ENCODE data around the gene RAB11FIP4.

The RAB11FIP4 gene

DNA sequence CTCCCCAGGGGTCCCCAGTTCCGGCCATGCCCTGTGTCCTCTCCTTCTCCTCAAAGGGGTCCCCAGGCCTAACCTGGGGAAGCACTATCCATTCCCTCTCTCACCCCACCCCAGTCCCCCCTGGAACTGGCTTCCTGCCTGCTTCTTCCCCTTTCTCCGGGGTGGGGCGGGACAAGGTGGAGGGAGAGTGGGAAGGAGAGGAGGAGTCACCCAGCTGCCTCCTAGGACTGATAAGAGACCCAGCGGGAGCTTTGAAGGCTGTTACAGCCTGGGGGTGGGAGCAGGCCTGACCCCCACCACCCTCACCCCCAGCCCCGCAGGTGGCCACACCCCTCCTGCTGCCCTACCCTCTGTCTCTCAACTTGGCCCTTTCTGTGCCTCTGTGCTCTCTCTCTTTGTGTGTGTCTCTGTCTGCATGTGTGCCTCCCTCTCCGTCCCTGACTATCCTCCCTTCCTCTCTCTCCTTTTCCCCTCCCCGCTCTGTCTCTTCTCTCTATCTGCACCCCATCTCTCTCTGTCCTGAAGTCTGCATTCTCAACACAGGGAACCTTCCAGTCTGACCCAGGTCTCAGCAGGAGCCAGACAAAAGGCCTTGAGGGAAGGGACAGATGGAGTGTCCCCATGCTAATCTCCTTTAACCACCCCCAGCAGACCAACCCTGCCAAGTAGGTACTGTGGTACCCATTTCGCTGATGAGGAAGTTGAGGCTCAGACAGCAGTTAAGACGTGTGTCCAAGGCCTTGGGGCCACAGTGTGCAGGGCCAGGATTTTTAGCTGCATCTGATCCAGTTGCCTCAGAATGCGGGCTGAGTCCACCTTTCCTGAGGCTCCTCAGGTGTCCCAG lies 66.1 kb downstream of the RAB11FIP4 start:
- DNase-seq (ENCODE audit: low read depth in 2 of 2): no peak

DNA sequence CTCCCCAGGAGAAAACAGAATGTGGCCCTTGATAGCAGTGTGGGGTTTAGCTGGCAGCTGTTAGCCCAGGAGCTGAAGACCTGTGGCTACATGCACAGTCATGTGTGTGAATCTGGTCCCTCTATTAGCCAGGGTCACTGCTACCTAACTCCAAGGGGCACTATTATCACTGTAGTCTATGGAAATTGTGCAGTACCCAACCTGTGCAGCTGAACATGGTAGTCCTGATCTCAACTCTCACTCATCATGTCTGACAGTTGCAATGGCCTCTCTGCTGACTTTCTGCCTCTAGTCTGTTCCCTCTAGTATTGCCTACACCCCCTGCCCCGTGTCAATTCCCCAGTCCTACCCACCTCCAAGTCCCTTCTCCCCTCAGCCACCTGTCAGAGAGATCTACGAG lies 67.4 kb downstream of the RAB11FIP4 start:
- no peak for DNase-seq (ENCODE audit: low read depth in 2 of 2)

DNA sequence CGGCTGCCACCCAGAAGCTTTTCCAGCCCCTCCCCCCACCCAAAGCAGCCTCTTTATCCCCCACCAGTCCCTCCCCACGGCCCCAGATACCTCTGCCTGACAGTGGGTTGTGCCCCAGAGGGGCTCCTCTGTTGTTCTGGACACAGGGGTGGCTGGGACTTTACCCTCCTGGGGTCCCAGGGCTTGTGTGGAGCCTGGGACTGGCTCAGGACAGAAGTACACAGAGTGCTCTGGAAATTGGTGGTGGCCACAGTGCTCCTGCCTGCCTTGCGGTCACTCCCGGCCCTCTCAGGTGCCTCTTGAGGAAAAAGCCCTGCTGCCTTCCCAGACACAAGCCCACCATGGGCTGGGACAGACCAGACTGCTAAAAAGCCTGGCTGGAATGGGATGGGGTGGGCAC lies 68.2 kb downstream of the RAB11FIP4 start:
- DNase-seq (ENCODE audit: low read depth in 2 of 2): no peak

DNA sequence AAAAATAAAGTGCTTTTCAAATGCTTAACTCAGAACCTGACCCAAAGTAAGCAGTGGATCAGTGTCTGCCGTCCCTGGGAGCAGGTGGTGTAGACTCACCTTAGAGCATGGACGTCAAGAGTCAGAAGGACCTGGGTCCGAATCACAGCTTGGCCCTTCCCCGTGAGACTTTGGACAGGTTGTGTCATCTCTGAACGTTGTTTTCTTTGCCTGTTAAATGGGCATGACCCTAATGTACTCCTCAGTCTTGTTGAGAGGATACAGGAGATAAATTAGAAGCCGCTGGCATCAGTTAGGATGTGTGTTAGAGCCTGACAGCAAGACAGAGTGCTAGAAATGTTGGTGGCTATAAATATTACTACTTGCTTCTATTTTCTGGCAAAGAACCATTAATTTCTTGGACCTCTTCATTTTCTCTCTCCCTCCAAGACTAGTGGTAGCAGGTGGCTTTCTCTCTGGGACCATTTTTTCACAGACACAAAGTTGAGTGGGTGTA lies 68.8 kb downstream of the RAB11FIP4 start:
- no peak for DNase-seq (ENCODE audit: low read depth in 2 of 2)

DNA sequence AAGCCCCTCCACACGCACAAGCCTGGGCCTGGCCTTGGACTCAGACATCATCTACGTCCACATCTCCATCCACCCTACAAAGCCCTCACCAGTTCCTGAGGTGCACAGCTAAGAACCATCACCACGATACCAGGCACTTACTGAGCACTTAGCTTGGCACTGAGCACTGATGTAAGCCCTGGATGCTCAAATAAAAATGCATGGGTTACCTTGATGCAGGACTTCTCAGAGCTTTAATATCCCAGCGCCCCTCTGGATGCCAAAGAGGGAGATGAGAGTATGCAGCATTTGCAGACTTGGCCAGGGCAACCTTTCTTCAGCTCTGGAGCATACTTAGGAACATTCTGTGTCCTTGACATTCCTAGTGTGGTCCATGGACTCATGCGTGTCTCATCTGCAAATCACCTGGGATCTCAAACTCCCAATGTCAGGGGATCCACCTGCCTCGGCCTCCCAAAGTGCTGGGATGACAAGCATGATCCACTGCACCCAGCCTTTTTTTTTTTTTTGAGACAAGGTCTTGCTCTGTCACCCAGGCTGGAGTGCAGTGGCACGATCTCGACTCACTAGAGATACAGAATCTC lies 69.8 kb downstream of the RAB11FIP4 start:
- no peak for DNase-seq (ENCODE audit: low read depth in 2 of 2)

DNA sequence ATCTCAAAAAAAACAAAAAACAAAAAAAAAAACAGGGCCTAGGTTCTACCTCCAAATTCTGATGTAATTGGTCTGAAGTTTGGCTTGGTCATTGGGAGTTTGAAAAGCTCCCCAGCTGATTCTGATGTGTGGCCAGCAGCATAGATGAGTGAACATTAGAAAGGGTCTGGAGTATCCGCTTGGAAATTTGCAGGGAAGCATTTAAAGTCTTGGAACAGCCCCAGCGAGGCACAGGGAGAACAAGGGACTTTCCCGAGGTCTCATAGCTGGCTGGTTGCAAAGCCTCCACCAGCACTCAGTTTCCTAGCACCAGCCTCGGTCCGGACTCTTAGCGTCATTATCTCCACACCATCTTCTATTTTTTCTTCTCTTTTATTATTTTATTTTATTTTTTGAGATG lies 70.8 kb downstream of the RAB11FIP4 start:
- DNase-seq (ENCODE audit: low read depth in 2 of 2): no peak

DNA sequence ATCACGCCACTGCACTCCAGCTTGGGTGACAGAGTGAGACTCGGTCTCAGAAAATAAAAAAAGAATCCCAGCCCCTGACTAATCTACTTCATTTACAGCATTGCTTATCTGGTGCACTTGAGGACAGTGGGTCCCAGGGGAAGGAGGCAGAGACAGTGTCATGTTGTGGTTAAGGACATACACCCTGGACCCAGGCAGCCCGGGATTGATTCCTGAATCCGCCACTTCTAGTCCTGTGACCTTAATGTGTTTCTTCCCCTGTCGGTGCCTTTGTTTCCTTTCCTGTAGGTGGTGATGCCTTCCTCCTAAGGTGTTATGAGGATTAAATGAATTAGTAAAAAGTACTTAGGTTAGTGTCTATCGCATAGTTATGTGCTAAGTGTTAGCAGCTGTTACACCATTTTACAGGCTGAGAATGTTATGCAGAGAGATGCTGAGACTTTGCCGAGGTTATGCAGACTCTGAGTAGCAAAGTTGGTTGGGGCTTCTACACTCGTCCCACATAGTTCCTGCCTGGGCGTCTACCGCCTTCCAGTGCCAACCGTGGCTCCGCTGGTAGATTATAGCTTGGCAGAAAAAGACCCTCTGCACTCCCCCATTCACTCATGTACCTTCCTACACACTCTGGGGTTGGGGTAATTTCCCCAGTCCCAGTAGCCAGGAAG lies 74.8 kb downstream of the RAB11FIP4 start:
- DNase-seq (ENCODE audit: low read depth in 2 of 2): no peak

DNA sequence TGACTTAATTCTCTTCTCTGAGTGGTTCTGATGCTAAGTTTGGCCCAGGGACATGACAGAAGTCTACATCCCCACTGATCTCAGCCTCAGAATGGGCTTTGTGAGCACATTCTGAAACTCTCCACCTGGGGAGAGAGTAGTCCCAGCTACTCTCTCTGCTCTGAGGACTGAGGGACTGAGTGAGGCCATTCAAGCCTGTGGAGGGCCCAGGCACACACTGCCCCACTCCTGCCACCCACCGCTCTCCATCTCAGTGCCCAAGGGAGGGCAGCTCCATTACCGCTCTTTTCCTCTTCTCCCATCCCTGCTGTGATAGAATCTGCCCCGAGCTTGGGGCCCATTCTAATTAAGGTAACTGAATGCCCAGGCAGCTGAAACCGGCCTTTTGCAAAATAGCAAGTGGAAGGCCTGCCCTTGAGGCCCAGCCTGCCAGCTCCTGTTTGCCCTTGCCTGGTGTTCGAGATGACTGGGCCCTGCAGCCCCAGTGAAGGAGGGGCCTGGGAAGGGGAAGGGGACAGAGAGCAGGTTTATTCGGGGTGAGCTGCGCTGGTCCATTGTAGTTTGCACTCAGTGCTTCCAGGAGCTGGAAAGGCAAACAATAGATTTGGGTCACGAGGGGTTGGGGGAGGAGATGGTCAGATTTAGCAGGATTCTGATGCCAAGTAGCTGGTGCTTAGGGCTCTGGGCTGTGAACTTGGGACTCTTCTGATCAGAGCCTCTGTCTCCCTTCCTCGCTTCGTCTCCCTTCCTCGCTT lies 76.2 kb downstream of the RAB11FIP4 start:
- DNase-seq (ENCODE audit: low read depth in 2 of 2): no peak

DNA sequence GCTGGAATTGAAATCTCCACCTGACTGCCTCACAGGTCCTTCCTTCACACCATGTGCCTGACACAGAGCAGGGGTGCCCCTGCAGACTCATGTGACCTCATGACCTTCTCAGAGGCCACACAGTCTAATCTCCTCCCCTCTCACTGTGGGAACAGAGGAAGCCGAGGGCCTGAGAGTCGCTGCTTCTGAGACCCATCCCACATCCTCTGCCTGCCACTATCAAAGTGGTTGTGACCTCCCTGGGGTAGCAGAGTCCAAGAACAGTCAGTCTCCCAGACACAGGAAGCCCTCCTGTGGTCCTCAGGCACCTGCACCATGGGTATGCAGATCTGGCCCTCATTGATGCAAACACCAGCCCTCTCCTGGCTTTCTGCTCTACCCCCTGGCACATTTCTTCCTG lies 78.5 kb downstream of the RAB11FIP4 start:
- no peak for DNase-seq (ENCODE audit: low read depth in 2 of 2)

DNA sequence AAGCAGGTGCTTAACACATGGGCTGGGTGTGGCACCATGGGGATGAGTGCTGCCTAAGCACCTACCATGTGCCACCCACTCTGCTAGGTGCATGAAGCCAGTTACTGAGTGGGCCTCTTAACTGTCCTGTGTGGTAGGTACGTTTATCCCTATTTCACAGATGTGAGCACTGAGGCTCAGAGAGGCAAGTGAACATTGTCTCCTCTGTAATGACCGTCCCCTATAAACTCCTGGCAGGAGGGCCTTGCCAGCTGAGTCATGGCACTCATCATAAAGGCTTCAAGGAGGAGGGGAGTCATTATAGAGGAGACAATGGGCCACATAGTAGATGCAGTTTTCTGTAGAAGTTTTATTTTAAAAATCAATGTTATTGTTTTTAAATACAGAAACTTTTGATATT lies 79.1 kb downstream of the RAB11FIP4 start:
- DNase-seq (ENCODE audit: low read depth in 2 of 2): no peak

DNA sequence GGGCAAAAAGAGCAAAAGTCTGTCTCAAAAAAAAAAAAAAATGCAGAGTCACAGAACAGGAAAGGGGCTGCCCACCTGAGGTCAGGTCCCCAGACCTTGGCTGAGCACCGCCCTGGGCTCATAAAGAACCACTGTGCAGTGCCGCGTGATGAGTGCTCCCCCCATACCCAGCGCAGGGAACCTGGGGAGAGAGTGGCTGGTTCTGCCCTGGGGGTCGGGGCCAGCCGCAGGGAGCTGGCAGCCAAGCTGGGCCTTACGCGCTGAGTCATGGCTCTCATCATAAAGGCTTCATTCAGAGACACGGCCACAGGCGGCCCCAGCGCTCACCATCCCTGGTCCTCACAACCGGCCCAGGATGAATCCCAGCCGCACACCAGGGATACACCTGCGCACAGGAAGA lies 80.7 kb downstream of the RAB11FIP4 start:
- DNase-seq (ENCODE audit: low read depth in 2 of 2): no peak

DNA sequence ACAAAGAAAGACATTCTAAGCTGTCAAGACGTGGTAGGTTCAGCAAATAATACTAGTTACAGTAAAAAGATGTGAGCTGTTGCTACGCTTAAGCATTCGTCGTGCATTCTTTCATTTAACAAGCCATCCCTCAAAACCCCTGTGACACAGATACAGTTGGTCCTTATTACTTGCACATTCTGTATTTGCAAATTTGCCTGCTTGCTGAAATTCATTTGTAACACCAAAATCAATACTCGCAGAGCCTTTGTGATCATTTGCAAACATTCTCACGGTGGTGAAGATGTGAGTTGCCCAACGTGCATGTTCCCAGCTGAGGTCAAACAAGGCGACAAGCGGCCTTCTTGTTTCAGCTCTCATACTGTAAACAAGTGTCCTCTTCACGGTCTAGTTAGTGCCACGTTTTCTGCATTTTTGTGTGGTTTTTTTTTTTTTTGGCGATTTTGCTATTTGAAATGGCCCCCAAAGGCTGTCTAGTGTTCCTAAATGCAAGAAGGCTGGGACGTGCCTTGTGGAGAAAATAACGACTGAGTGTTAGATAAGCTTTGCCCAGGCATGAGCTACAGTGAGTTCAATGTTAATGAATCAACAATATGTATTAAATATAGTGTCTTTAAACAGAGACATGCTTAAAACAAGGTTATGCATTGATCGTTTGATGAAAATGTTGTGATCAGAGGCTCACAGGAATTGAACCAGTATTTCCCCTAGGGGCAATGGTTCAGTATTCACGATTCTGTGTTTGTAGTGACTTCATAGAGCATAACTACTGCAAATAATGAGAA lies 84.1 kb downstream of the RAB11FIP4 start:
- no peak for DNase-seq (ENCODE audit: low read depth in 2 of 2)

DNA sequence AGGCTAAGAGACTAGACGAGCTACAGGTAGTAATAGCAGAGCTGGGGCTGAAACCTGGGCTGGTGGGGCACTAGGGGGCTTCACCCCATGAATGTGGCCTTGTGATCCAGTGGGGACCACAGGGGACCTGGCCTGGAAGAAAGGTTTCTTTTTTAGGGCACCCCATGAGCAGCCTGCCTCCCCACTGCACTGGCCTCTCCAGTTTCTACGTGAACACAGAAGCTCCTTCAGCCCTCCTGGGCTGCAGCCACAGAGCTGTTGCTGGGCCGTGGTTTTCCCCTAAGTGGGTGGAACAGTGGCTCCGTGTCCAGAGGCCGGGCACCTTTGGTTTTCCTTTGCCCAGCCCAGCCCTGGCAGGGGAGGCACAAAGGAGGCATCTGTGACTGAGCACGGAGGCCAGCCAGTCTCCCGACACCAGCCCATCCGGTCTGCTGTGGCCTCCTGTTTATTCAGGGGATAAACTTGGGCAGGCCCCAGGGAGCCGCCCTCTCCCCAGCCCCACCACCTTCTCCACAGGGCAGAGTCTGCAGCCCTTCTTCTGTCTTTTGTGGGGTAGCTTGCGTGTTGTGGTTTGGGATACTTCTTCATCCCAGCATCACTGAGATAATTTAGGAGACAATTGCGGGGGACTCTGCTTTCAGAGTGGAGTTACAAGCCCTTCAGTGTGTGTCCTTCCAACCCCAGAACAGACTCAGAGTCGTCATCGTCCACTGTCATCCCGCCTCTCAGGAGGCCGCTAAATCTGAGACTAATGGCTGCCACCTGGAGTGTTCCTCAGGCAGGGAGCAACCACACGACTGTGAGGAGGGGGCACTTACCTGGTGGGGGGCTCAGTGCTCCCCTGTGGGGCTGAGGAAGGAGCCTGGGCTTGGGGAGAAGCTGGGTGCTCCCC lies 85.3 kb downstream of the RAB11FIP4 start:
- no peak for DNase-seq (ENCODE audit: low read depth in 2 of 2)

DNA sequence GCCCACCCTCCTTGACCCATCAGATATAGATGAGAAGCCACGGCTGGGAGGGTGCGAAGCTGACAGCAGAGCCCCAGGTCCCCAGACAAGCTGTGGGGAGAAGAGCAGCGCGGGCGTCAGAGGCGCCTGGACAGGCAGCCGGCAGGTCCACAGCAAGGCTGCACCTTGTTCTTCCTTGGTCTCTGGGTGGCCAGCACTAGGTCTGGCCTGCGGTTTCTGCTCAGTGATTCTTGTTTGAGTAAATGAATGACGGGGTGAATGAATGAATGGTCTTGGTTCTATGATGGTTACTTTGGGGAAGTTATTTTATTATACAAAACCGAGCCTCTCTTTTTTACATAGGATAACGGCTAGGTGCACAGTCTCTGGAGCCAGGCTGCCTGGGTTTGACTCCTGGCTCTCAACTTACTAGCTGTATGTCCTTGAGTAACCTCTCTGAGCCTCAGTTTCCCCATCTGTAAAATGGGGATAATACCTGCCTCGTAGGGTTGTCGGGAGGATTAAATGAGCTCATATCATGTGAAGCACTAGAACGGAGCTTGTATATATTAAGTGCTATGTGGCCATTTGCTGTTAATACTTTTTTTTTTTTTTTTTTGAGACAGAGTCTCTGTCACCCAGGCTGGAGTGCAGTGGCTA lies 86.1 kb downstream of the RAB11FIP4 start:
- DNase-seq (ENCODE audit: low read depth in 2 of 2): no peak

DNA sequence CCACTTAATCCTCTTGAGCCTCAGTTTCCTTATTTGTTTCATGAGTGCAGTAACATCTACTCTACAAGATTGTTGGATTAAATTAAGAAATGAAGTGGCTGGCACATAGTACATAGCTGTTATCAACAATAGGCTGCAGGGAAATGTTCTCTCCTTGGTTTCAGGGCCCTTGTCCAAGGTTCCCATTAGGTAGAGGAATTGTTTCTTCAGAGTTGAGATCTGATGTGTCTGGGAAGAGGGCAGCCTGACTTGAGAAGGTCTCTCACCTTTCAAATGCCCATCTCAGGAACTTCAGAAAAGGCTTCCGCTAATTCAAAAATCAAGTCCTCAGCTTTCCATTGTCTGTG lies 87.6 kb downstream of the RAB11FIP4 start:
- no peak for DNase-seq (ENCODE audit: low read depth in 2 of 2)

DNA sequence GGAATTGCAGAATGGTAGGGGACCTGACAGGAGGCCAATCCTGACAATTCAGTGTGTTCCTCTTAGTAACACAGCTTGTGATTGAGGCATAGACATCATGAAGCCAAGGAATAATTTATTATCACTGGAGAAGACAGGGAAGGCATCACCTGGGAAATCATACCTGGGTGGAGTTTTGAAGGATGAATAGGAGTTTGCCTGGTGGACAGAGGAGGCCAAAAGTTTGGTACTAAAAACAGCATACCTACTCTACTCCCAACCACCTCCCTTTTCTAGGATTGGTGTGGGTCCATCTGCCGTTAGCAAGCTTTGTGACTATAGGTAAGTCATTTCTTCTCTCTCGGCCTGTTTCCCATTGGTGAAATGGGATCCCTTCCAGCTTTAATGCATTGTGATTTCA lies 88.0 kb downstream of the RAB11FIP4 start:
- DNase-seq (ENCODE audit: low read depth in 2 of 2): no peak

DNA sequence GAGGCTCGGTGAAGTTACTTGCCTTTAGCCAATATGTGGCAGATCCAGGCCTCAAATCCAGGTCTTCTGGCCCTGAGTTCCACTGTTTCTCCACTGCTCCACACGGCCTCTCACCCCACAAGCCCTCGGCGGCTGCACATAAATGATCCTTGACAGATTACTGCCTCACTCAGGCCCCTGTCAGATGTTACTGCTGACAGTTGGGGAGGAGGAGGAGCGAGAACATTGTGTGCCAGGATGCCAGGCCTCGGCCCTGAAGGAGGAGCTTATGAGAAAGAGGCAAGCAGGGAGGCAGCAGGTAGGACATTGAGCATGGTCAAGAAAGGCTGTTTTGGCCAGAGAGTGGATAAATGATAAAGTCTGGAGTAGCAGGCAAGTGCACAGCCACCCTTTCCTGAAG lies 88.6 kb downstream of the RAB11FIP4 start:
- DNase-seq (ENCODE audit: low read depth in 2 of 2): no peak

DNA sequence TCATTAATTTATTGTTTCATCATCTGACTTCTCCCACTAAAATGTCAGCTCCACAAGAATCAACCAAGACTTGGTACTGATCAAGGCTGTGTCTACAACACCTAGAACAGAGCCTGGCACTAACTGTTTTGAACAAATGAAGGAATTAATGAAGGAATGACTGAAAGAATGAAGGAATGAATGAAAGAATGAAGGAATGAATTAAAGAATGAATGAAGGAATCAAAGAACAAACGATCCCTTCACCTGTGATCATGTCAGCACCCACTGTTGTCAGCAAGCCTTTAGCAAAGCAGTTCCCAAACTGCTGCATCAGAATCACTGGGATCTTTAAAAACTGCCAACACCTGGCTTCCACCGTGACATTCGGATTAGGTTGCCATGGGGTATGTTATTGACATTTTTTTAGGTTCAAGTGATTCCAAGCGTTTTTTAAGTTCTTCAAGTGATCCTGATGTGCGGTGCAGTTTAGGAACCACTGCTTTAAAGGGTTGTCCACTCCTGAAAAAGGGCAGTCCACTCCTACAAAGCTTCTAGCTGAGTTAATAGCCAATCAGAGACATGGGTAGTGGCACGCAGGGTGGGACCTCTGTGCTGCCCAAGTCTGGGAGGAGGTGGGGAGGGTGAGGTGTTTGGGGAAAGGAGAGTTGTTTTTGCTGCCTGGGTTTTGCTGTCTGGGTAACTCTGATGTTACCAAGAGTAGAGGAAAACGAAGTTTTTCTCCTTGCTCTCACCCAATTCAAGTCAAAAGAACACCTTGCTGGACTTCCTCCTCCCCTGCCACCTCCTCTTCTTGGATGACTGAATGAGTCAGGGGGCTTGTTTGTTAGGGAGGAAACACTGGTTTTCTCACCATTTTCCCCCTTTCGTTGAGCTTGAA lies 89.7 kb downstream of the RAB11FIP4 start:
- no peak for DNase-seq (ENCODE audit: low read depth in 2 of 2)

DNA sequence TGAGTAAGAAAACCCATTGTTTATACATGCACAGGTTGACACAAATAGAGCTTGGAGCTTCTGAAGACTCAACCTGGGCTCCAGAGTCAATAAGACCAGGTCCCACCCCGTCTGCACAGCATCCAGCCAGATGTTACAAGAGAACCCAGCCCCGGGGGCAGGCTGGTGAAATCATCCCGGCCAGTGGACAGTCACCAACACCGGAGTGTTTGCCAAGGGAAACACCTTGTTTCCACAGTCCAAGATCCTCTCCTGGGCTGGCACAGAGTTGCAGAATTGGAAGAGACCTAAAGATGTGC lies 90.3 kb downstream of the RAB11FIP4 start:
- DNase-seq (ENCODE audit: low read depth in 2 of 2): no peak
